ENCODE results near the gene SEMA6B. TPM values are rescaled to one million over a fixed set of nuclear protein-coding genes. Genes with fewer than 3 reads are reported as not detected.
"Not testable (repeated sequence)": the region's sequence is repeated elsewhere in the genome, so short reads cannot be mapped to it uniquely, and the experiment has no call there.

The SEMA6B gene
- total and polyA plus RNA-seq, 3 donors from 2014 or later: 3.5 to 5.0 (median 4.2) TPM

DNA sequence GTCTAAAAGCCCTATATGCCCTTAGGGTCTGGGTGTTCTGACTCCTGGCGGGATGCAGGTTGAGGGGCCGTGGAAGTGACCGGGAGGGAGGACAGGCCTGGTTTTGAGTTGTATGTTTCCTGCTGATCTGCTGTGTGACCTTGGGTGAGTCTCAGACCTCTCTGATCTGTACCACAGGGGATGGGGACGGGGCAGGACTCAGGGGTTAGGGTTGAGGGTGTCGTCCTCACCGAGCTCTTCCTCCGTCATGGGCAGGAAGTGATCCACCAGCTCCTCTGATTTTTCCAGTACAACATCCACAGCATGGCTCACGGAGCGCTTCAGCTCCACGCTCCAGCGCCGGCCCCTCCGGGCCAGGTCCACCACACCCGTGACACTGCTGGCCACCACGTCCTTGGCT, 30.6 kb downstream of the SEMA6B start:
- no peaks in the 10 kb centered on the region for H3K36me3 ChIP-seq (ENCODE audit: low read depth, missing control alignments)
- H3K4me3 ChIP-seq: no peak overlapping the region
- intact Hi-C loops (cut with DNase I; ENCODE audit: low total_unique reads): no loop called here
- no peaks in the 10 kb centered on the region for H3K27me3 ChIP-seq
- TF ChIP-seq POLR2A (IDR thresholded peaks at IDR 0.05): no peak
- TF ChIP-seq, protein P1, sequence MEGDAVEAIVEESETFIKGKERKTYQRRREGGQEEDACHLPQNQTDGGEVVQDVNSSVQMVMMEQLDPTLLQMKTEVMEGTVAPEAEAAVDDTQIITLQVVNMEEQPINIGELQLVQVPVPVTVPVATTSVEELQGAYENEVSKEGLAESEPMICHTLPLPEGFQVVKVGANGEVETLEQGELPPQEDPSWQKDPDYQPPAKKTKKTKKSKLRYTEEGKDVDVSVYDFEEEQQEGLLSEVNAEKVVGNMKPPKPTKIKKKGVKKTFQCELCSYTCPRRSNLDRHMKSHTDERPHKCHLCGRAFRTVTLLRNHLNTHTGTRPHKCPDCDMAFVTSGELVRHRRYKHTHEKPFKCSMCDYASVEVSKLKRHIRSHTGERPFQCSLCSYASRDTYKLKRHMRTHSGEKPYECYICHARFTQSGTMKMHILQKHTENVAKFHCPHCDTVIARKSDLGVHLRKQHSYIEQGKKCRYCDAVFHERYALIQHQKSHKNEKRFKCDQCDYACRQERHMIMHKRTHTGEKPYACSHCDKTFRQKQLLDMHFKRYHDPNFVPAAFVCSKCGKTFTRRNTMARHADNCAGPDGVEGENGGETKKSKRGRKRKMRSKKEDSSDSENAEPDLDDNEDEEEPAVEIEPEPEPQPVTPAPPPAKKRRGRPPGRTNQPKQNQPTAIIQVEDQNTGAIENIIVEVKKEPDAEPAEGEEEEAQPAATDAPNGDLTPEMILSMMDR (IDR thresholded peaks at IDR 0.05): no peak
- no peaks in the 10 kb centered on the region for H3K9me3 ChIP-seq
- DNase-seq: no peak
- H3K27ac ChIP-seq: no peak overlapping the region
- H3K4me1 ChIP-seq: no peaks in the 10 kb centered on the region
- WGBS, 2 donors: 80% methylated on average over 15 of the region's 15 CpGs

DNA sequence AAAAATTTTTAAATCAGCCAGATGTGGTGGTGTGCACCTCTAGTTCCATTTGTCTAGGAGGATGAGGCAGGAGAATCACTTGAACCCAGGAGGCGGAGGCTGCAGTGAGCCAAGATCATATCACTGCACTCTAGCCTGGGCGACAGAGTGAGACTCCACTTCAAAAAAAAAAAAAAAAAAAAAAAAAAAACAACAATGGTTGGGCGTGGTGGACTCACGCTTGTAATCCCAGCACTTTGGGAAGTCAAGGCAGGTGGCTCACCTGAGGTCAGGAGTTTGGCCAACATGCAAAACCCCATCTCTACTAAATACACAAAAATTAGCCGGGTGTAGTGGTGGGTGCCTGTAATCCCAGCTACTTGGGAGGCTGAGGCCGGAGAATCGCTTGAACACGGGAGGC, 32.1 kb downstream of the SEMA6B start:
- 95 to 98% methylated on average over 8 of the region's 8 CpGs for WGBS, 2 donors
- H3K27ac ChIP-seq; H3K36me3 ChIP-seq (ENCODE audit: low read depth, missing control alignments); H3K27me3 ChIP-seq; DNase-seq; H3K4me1 ChIP-seq; H3K9me3 ChIP-seq; H3K4me3 ChIP-seq; intact Hi-C loops (cut with DNase I; ENCODE audit: low total_unique reads): not testable (repeated sequence)

DNA sequence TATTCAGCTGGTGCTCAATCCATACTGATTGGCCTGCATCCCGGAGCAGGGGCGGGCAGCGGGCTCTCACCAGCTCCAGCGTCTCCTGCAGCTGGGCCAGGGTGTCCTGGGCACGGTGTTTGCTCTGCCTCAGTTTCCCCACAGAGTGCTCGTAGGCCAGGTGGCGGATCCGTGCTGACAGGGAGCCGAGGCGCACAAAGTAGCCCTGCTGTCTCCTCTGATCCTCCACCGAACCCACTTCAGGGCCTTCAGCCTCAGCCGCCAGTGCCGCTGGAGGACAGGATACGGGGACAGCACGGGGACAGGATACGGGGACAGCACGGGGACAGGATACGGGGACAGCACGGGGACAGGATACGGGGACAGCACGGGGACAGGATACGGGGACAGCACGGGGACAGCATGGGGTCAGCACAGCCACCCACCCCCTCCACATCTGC, 33.9 kb downstream of the SEMA6B start:
- no peaks in the 10 kb centered on the region for H3K9me3 ChIP-seq
- no peaks in the 10 kb centered on the region for H3K4me1 ChIP-seq
- WGBS, 2 donors: 76 to 83% methylated on average over 14 to 21 of the region's 23 CpGs
- TF ChIP-seq, protein P1 (IDR thresholded peaks at IDR 0.05): no peak
- no peak for TF ChIP-seq POLR2A (IDR thresholded peaks at IDR 0.05)
- no peak overlapping the region for H3K27ac ChIP-seq
- intact Hi-C loops (cut with DNase I; ENCODE audit: low total_unique reads): no loop called here
- H3K36me3 ChIP-seq (ENCODE audit: low read depth, missing control alignments): no peaks in the 10 kb centered on the region
- DNase-seq: no peak
- H3K27me3 ChIP-seq: no peaks in the 10 kb centered on the region
- H3K4me3 ChIP-seq: no peak overlapping the region

DNA sequence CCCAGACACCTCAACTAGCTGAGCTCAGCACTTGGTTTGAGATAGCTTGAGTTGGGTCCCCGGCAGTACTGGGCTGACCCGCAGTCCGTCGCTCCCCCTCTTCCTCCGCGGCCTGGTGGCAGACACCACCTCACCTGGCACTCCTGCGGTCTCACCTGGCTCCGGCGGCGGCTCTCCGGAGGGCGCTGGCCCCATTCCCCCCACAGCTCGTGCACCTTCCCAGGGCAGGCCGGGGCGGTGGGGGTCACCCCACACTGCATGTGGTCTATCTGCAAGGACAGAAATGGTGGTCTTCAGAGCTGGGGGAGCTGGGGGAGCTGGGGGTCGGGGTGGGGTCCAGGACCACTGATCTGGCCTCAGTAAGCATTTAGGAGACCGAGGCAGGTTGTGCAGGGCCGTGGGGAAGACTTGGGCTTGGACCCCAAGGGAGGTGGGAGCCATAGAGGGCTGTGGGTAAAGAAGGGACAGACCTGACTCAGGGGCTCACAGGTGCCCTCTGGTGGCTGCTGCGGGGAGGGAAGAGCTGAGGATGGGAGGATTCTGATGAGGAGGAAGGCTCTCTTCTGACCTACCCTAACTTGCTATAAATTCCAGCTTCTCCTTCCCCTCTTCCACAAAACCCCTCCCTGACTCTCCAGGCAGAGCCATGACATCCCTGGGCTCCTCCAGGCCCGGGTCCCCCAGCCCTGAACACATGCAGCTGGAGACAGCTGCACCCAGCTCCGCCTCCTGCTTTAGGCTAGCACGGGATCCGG, 34.5 kb downstream of the SEMA6B start:
- Histone ChIP-seq H3K4me1 (no peaks in the 10 kb centered on the region), H3K9me3 (no peaks in the 10 kb centered on the region), H3K27me3 (no peaks in the 10 kb centered on the region), H3K4me3 (no peak overlapping the region), H3K36me3 (ENCODE audit: low read depth, missing control alignments) (no peaks in the 10 kb centered on the region), H3K27ac (no peak overlapping the region)
- intact Hi-C loops (cut with DNase I; ENCODE audit: low total_unique reads): no loop called here
- peak; percentile 57 for DNase-seq
- 71 to 75% methylated on average over 22 to 23 of the region's 23 CpGs for WGBS, 2 donors
- no peak for TF ChIP-seq POLR2A (IDR thresholded peaks at IDR 0.05)
- TF ChIP-seq, protein P1 (IDR thresholded peaks at IDR 0.05): peak in 2 of 3 experiments; percentile 34 to 59

DNA sequence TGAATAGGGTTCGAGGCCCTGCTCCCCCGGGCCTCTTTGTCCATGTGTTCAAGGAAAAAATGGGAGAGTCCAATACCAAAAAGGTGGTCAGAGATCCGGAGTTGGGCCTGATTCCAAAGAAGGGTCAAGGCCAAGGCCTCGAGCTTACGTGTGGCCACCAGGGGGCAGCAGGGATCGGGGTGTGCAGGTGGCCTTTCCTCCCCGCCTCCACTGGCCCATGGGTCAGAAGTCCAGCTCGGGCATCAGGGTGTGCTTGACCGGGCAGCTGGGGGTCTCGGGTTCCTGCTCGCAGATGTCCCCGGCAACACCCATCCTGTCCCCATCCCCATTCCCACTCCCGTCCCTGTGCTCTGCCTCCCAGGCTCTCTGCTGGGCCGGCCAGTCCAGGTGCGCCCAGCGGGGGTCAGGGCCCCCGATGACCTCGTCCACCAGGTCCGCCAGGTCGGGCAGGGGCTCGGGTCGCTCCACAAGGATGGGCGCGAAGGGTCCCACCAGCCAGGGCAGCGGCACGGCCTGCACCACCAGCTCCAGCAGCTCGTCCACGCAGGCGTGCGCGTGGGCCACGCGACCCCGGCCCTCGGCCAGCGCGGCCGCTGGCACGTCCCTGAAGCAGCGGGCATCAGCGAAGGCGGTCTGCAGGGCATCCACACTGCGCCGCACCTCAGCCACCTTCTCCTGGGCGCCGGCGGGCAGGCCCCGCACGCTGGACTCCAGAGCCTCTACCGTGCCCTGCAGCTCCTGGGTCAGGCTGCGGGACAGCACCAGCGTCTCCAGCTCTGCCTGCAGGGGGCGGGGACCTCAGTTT, 36.0 kb downstream of the SEMA6B start:
- intact Hi-C loops (cut with DNase I; ENCODE audit: low total_unique reads): no loop called here

More for the DNA sequence above, 36.0 kb downstream of the SEMA6B start:
- DNase-seq: peak; percentile 40
- H3K4me1 ChIP-seq: peaks cover 5% of the 10 kb centered on the region
- no peaks in the 10 kb centered on the region for H3K9me3 ChIP-seq
- no peak overlapping the region for H3K4me3 ChIP-seq
- TF ChIP-seq, protein P1 (IDR thresholded peaks at IDR 0.05): peak in 2 of 3 experiments; percentile 36 to 49
- no peak for TF ChIP-seq POLR2A (IDR thresholded peaks at IDR 0.05)
- no peak overlapping the region for H3K27ac ChIP-seq
- 42 to 84% methylated on average over 8 to 53 of the region's 53 CpGs for WGBS, 2 donors
- H3K36me3 ChIP-seq (ENCODE audit: low read depth, missing control alignments): no peaks in the 10 kb centered on the region
- H3K27me3 ChIP-seq: no peaks in the 10 kb centered on the region
